H1 (cell line): Measurements from ENCODE around the gene MICOS13. TPM values are rescaled to one million over a fixed set of nuclear protein-coding genes. Genes with fewer than 3 reads are reported as not detected.

Source experiments
- CTCF ChIA-PET: fragments of 300-600 bp; sonication (Branson Sonifier 250); formaldehyde crosslinking; loops from one replicate; lab custom pipeline; 2021; ENCODE audit not compliant: partially characterized antibody; lab: Charles Lee
- POLR2A ChIA-PET: fragments of 300-600 bp; sonication (Branson Sonifier 250); formaldehyde crosslinking; loops from one replicate; lab custom pipeline; 2021; ENCODE audit warnings: inconsistent platforms; ENCODE audit not compliant: partially characterized antibody; lab: Charles Lee
- DNase-seq, 2 experiments: peaks; one replicate each; pipeline versions ENCODE4 v3.0.0 to v3.0.0-alpha.2; 2010 to 2022; ENCODE audit warnings: low spot score in 2 of 2, low read depth in 1 of 2, mixed read lengths in 1 of 2
- FAIRE-seq: peaks from 2 replicates; lab custom pipeline; 2011; peaks lifted over from hg19 to GRCh38; lab: Jason Lieb, UNC
- H2AFZ ChIP-seq: 2 replicates; pipeline ENCODE4 v1.8.1; 2012; ENCODE audit warnings: low read length, inconsistent platforms
- H2AK5ac ChIP-seq: 2 replicates; pipeline ENCODE4 v1.6.1; 2013; ENCODE audit warnings: low read depth, low read length
- H2BK120ac ChIP-seq: replicated peaks from 2 replicates; pipeline ENCODE3; 2013; ENCODE audit warnings: low read depth, low read length, inconsistent platforms
- H2BK12ac ChIP-seq: 2 replicates; pipeline ENCODE4 v1.6.1; 2013; ENCODE audit warnings: low read depth, low read length
- H2BK15ac ChIP-seq: 2 replicates; pipeline ENCODE4 v1.6.1; 2013; ENCODE audit warnings: low read length
- H2BK20ac ChIP-seq: 2 replicates; pipeline ENCODE4 v1.6.1; 2013; ENCODE audit warnings: low read length
- H2BK5ac ChIP-seq: 2 replicates; pipeline ENCODE4 v1.6.1; 2013; ENCODE audit warnings: low read depth, low read length
- H3K14ac ChIP-seq: 2 replicates; pipeline ENCODE4 v1.6.1; 2013; ENCODE audit warnings: inconsistent platforms; ENCODE audit not compliant: insufficient read length
- H3K18ac ChIP-seq: 2 replicates; pipeline ENCODE4 v1.6.1; 2013; ENCODE audit warnings: low read length; ENCODE audit errors: extremely low read depth
- H3K23ac ChIP-seq: 2 replicates; pipeline ENCODE4 v1.6.1; 2013; ENCODE audit warnings: inconsistent platforms; ENCODE audit not compliant: insufficient read length
- H3K23me2 ChIP-seq: 2 replicates; pipeline ENCODE4 v1.6.1; 2013; ENCODE audit warnings: low read depth, low read length
- H3K27ac ChIP-seq: 2 replicates; pipeline ENCODE4 v1.6.1; 2011; ENCODE audit warnings: low read depth, low read length, inconsistent platforms
- H3K27me3 ChIP-seq, 4 experiments: replicated peaks in 1 of 4; 1 replicate in 1 of 4; 2 replicates in 3 of 4; pipeline versions ENCODE4 v1.6.1 to v1.8.1; 2011 to 2013; ENCODE audit warnings: low read length in 3 of 4, mild to moderate bottlenecking in 3 of 4, inconsistent platforms in 2 of 4, mixed read lengths in 2 of 4, moderate library complexity in 1 of 4; ENCODE audit not compliant: control insufficient read depth in 3 of 4, insufficient read depth in 3 of 4; ENCODE audit errors: extremely low read depth in 1 of 4
- H3K36me3 ChIP-seq, 4 experiments: 2 replicates each; pipeline versions ENCODE4 v1.6.1 to v1.8.1; 2011 to 2013; ENCODE audit warnings: mild to moderate bottlenecking in 4 of 4, low read length in 3 of 4, moderate library complexity in 2 of 4, control low read depth in 1 of 4, inconsistent platforms in 1 of 4; ENCODE audit not compliant: insufficient read depth in 4 of 4, control insufficient read depth in 2 of 4
- H3K4ac ChIP-seq: replicated peaks from 2 replicates; pipeline ENCODE3; 2013; ENCODE audit warnings: low read length, low read depth, mixed read lengths, inconsistent platforms; ENCODE audit not compliant: insufficient read length
- H3K4me1 ChIP-seq, 4 experiments: replicated peaks in 1 of 4; 1 replicate in 1 of 4; 2 replicates in 3 of 4; pipeline versions ENCODE4 v1.6.1 to v1.8.1; 2011 to 2013; ENCODE audit warnings: low read length in 3 of 4, inconsistent platforms in 2 of 4, mixed read lengths in 1 of 4; ENCODE audit not compliant: insufficient read depth in 4 of 4, control insufficient read depth in 3 of 4
- H3K4me2 ChIP-seq, 2 experiments: 2 replicates each; pipeline versions ENCODE4 v1.6.1 to v1.8.1; 2011 to 2013; ENCODE audit warnings: low read depth in 2 of 2, low read length in 2 of 2, control low read depth in 1 of 2, inconsistent platforms in 1 of 2, mild to moderate bottlenecking in 1 of 2; ENCODE audit not compliant: insufficient read depth in 1 of 2
- H3K4me3 ChIP-seq, 4 experiments: fragments of 200-600, 300-600 bp in 1 of 4; sonication (generic), shearing (Covaris generic), sonication (Bioruptor Twin) in 1 of 4; 2 replicates each; pipeline versions ENCODE4 v1.5.1 to v1.8.1; 2011 to 2016; ENCODE audit warnings: low read length in 4 of 4, low read depth in 3 of 4, control low read depth in 2 of 4, inconsistent platforms in 2 of 4, mild to moderate bottlenecking in 2 of 4, mixed read lengths in 1 of 4, moderate library complexity in 1 of 4; ENCODE audit not compliant: insufficient read depth in 2 of 4; ENCODE audit errors: extremely low read depth in 1 of 4
- H3K56ac ChIP-seq: replicated peaks from 2 replicates; pipeline ENCODE3; 2013; ENCODE audit warnings: low read depth, mild to moderate bottlenecking, mixed read lengths, low read length, inconsistent platforms; ENCODE audit not compliant: insufficient read length
- H3K79me1 ChIP-seq: 2 replicates; pipeline ENCODE4 v1.6.1; 2013; ENCODE audit warnings: low read depth, low read length, control low read depth
- H3K79me2 ChIP-seq, 2 experiments: 2 replicates each; pipeline versions ENCODE4 v1.6.1 to v1.8.1; 2012 to 2013; ENCODE audit warnings: low read length in 2 of 2, mild to moderate bottlenecking in 2 of 2, inconsistent platforms in 1 of 2; ENCODE audit not compliant: insufficient read depth in 2 of 2, control insufficient read depth in 1 of 2
- H3K9ac ChIP-seq, 4 experiments: replicated peaks in 1 of 4; 1 replicate in 1 of 4; 2 replicates in 3 of 4; pipeline versions ENCODE4 v1.6.1 to v1.8.1; 2011 to 2013; ENCODE audit warnings: low read depth in 3 of 4, low read length in 3 of 4, control low read depth in 2 of 4, mild to moderate bottlenecking in 2 of 4, moderate library complexity in 2 of 4, inconsistent platforms in 1 of 4; ENCODE audit errors: extremely low read depth in 1 of 4
- H3K9me3 ChIP-seq, 2 experiments: 2 replicates each; pipeline versions ENCODE4 v1.6.1 to v1.8.1; 2012 to 2013; ENCODE audit warnings: mild to moderate bottlenecking in 2 of 2, moderate library complexity in 2 of 2, control low read depth in 1 of 2, inconsistent platforms in 1 of 2, low read depth in 1 of 2, low read length in 1 of 2, mixed read lengths in 1 of 2; ENCODE audit not compliant: insufficient read depth in 2 of 2
- H4K20me1 ChIP-seq, 2 experiments: replicated peaks in 1 of 2; 2 replicates each; pipeline versions ENCODE3 to v1.8.1; 2011 to 2013; ENCODE audit warnings: inconsistent platforms in 2 of 2, low read length in 2 of 2, mild to moderate bottlenecking in 1 of 2; ENCODE audit not compliant: insufficient read depth in 2 of 2, control insufficient read depth in 1 of 2
- H4K5ac ChIP-seq: 2 replicates; pipeline ENCODE4 v1.6.1; 2013; ENCODE audit warnings: low read length, low read depth, mixed read lengths, inconsistent platforms; ENCODE audit not compliant: insufficient read length
- H4K8ac ChIP-seq: 2 replicates; pipeline ENCODE4 v1.8.0; 2013; ENCODE audit warnings: mild to moderate bottlenecking, moderate library complexity, low read length, inconsistent platforms; ENCODE audit not compliant: insufficient read depth; ENCODE audit errors: extremely low read depth
- H4K91ac ChIP-seq: replicated peaks from 2 replicates; pipeline ENCODE3; 2013; ENCODE audit warnings: low read length, mixed read lengths, inconsistent platforms; ENCODE audit not compliant: insufficient read length
- GTF2F1 ChIP-seq: IDR thresholded peaks from 2 replicates; pipeline ENCODE4 v1.6.1; 2012; ENCODE audit warnings: low read depth, low read length, improper control_type of control experiment, borderline replicate concordance
- TEAD4 ChIP-seq: IDR thresholded peaks from 2 replicates; pipeline ENCODE4 v1.6.1; 2012; ENCODE audit warnings: low read depth, low read length, inconsistent platforms, mixed read lengths
- WGBS, 2 experiments: shearing (Covaris generic) in 1 of 2; methylation state at CpG; one replicate each; pipeline versions ENCODE4 v1.1.6 to v1.1.7; 2013 to 2015; ENCODE audit warnings: low lambda C conversion rate in 2 of 2, mixed read lengths in 2 of 2, inconsistent platforms in 1 of 2, low coverage in 1 of 2, missing lambda C conversion rate in 1 of 2; ENCODE audit not compliant: insufficient replicate concordance in 2 of 2, insufficient coverage in 1 of 2, insufficient read length in 1 of 2; ENCODE audit errors: extremely low coverage in 1 of 2, missing lambda C conversion rate in 1 of 2; 5-methylcytosine and 5-hydroxymethylcytosine counted together
- polyA plus RNA-seq, 7 experiments: library from polyadenylated mRNA; depleted of rRNA in 3 of 7; stranded (reverse) in 5 of 7; unstranded in 2 of 7; fragments of >200 nt in 5 of 7; fragments of 200-250 nt in 2 of 7; gene quantifications; 1 replicate in 5 of 7; 2 replicates in 1 of 7; 4 replicates in 1 of 7; pipeline versions ENCODE4 v1.2.1 to v1.2.3, GENCODE V29; 2011 to 2013; ENCODE audit warnings: missing spikeins in 2 of 7, mixed read lengths in 2 of 7
- total RNA-seq: library from RNA; stranded (reverse); fragmentation: NEBNext Ultra II Directional; extraction: Animal tissue kit (Norgen Biotek cat#: 25700); gene quantifications from 2 replicates; pipeline ENCODE4 v1.2.1, GENCODE V29; 2021

The MICOS13 gene
- total and polyA plus RNA-seq, 2 of the 8 experiments (the other 6 are each of a cell fraction or from before 2014, with no cell fraction given) = 17.3 to 36.1 TPM

GRCh38 chr19:5628461-5628860 lies 51.9 kb downstream of the MICOS13 start:
- ChIA-PET POLR2A (interaction anchor here (0.7 kb wide), 1 partner anchor 63 kb away, joined by 3 read pairs; no protein-coding TSS in a partner anchor), CTCF (no interaction called here)
- no peak overlapping the region for H2BK20ac ChIP-seq
- H4K91ac ChIP-seq = no peak overlapping the region
- peaks cover 4% of the 10 kb centered on the region; the same call in 1 of the 2 replicates for H3K23me2 ChIP-seq
- 100% methylated on average over 1 of the region's 1 CpG; no CpG with 5 or more reads in 1 of the 2 experiments for WGBS, 2 experiments
- H3K9me3 ChIP-seq = no peaks in the 10 kb centered on the region
- no peak overlapping the region for H3K56ac ChIP-seq
- H3K18ac ChIP-seq = no peak overlapping the region
- H3K4me3 ChIP-seq = no peak overlapping the region
- peaks cover 16% of the 10 kb centered on the region for H3K79me1 ChIP-seq
- no peak overlapping the region for H3K27ac ChIP-seq
- no peak overlapping the region for H3K14ac ChIP-seq
- H2AK5ac ChIP-seq = no peak overlapping the region
- no peak overlapping the region for H2AFZ ChIP-seq
- H2BK120ac ChIP-seq = no peak overlapping the region
- H4K5ac ChIP-seq = no peak overlapping the region
- H3K27me3 ChIP-seq = no peaks in the 10 kb centered on the region
- H3K79me2 ChIP-seq = peaks cover 66 to 98% of the 10 kb centered on the region in 2 experiments
- DNase-seq (no peak), FAIRE-seq (no peak)
- H3K36me3 ChIP-seq = peaks cover 13 to 50% (median 34%) of the 10 kb centered on the region in 4 experiments; a peak in 7 of 8 replicates
- H3K23ac ChIP-seq = no peak overlapping the region
- no peak overlapping the region for H4K8ac ChIP-seq
- TF ChIP-seq TEAD4 (no peak), GTF2F1 (no peak)
- peaks cover 0 to 7% (median 3%) of the 10 kb centered on the region in 4 experiments; a peak in 3 of 7 replicates for H3K4me1 ChIP-seq
- no peak overlapping the region for H3K4ac ChIP-seq
- no peak overlapping the region for H2BK5ac ChIP-seq
- H4K20me1 ChIP-seq = peaks cover 35 to 42% of the 10 kb centered on the region in 2 experiments
- no peak overlapping the region for H2BK12ac ChIP-seq
- H3K4me2 ChIP-seq = no peak overlapping the region
- H3K9ac ChIP-seq = no peak overlapping the region
- no peak overlapping the region for H2BK15ac ChIP-seq

Other genes with a start within 250 kb of the MICOS13 start
- gene ZNRF4, start 225.1 kb downstream of the MICOS13 start, total RNA-seq = not detected in 2 replicates
- not detected in 2 replicates for gene ZNRF4, start 225.1 kb downstream of the MICOS13 start, polyA plus RNA-seq (2011; rRNA removed)
- 0.48 and 0.52 TPM in 2 replicates for gene TINCR, start 112.6 kb downstream of the MICOS13 start, total RNA-seq
- 1.2 and 1.4 TPM in 2 replicates for gene TINCR, start 112.6 kb downstream of the MICOS13 start, polyA plus RNA-seq (2011; rRNA removed)
- 63.8 and 74.4 TPM in 2 replicates for gene SAFB2, start 57.7 kb downstream of the MICOS13 start, total RNA-seq
- gene SAFB2, start 57.7 kb downstream of the MICOS13 start, polyA plus RNA-seq (2011; rRNA removed) = 14.8 and 31.1 TPM in 2 replicates
- 109 and 110 TPM in 2 replicates for gene SAFB, start 57.4 kb downstream of the MICOS13 start, total RNA-seq
- 27.0 and 69.5 TPM in 2 replicates for gene SAFB, start 57.4 kb downstream of the MICOS13 start, polyA plus RNA-seq (2011; rRNA removed)
- 8.2 and 9.5 TPM in 2 replicates for gene HSD11B1L, start 511 bp upstream of the MICOS13 start, total RNA-seq
- gene HSD11B1L, start 511 bp upstream of the MICOS13 start, polyA plus RNA-seq (2011; rRNA removed) = 20.6 and 29.4 TPM in 2 replicates
- gene RPL36, start 9.8 kb upstream of the MICOS13 start, total RNA-seq = 1,075 and 1,137 TPM in 2 replicates
- gene RPL36, start 9.8 kb upstream of the MICOS13 start, polyA plus RNA-seq (2011; rRNA removed) = 730 and 951 TPM in 2 replicates
- gene LONP1, start 39.6 kb upstream of the MICOS13 start, total RNA-seq = 117 and 124 TPM in 2 replicates
- gene LONP1, start 39.6 kb upstream of the MICOS13 start, polyA plus RNA-seq (2011; rRNA removed) = 98.1 and 157 TPM in 2 replicates
- not detected in 2 replicates for gene CATSPERD, start 40.1 kb upstream of the MICOS13 start, total RNA-seq
- gene CATSPERD, start 40.1 kb upstream of the MICOS13 start, polyA plus RNA-seq (2011; rRNA removed) = 0.12 TPM in 1 of 2 replicates, not detected in the other
- 2.1 and 3.7 TPM in 2 replicates for gene PRR22, start 104.2 kb upstream of the MICOS13 start, total RNA-seq
- 1.9 and 4.1 TPM in 2 replicates for gene PRR22, start 104.2 kb upstream of the MICOS13 start, polyA plus RNA-seq (2011; rRNA removed)
- 39.1 and 39.4 TPM in 2 replicates for gene DUS3L, start 110.6 kb upstream of the MICOS13 start, total RNA-seq
- 37.6 and 45.8 TPM in 2 replicates for gene DUS3L, start 110.6 kb upstream of the MICOS13 start, polyA plus RNA-seq (2011; rRNA removed)
- gene NRTN, start 124.6 kb upstream of the MICOS13 start, total RNA-seq = 4.6 and 5.3 TPM in 2 replicates
- 3.9 and 5.9 TPM in 2 replicates for gene NRTN, start 124.6 kb upstream of the MICOS13 start, polyA plus RNA-seq (2011; rRNA removed)
- gene FUT6, start 159.2 kb upstream of the MICOS13 start, total RNA-seq = not detected in 2 replicates
- not detected in 2 replicates for gene FUT6, start 159.2 kb upstream of the MICOS13 start, polyA plus RNA-seq (2011; rRNA removed)
- gene FUT3, start 170.9 kb upstream of the MICOS13 start, total RNA-seq = 0.40 and 0.63 TPM in 2 replicates
- 0.15 and 0.41 TPM in 2 replicates for gene FUT3, start 170.9 kb upstream of the MICOS13 start, polyA plus RNA-seq (2011; rRNA removed)
- gene FUT5, start 190.0 kb upstream of the MICOS13 start, total RNA-seq = not detected in 2 replicates
- not detected in 2 replicates for gene FUT5, start 190.0 kb upstream of the MICOS13 start, polyA plus RNA-seq (2011; rRNA removed)
- 205 and 206 TPM in 2 replicates for gene NDUFA11, start 223.3 kb upstream of the MICOS13 start, total RNA-seq
- gene NDUFA11, start 223.3 kb upstream of the MICOS13 start, polyA plus RNA-seq (2011; rRNA removed) = 1,037 and 1,353 TPM in 2 replicates
- 1.2 and 1.3 TPM in 2 replicates for gene VMAC, start 224.4 kb upstream of the MICOS13 start, total RNA-seq
- 2.2 and 3.9 TPM in 2 replicates for gene VMAC, start 224.4 kb upstream of the MICOS13 start, polyA plus RNA-seq (2011; rRNA removed)
- gene CAPS, start 233.7 kb upstream of the MICOS13 start, total RNA-seq = 1.8 and 2.1 TPM in 2 replicates
- 2.4 and 4.2 TPM in 2 replicates for gene CAPS, start 233.7 kb upstream of the MICOS13 start, polyA plus RNA-seq (2011; rRNA removed)